Effector memory CD8-positive, alpha-beta T cell (primary cell): ENCODE measurements around the gene MPG.

Experiments
- ATAC-seq: fragments of 150-1000 bp; cut with Tn5 transposase; replicated peaks from 2 replicates; pipeline ENCODE4 v1.10.0; 2021; ENCODE audit warnings: mild to moderate bottlenecking, moderate library complexity
- DNase-seq, 3 experiments: peaks; one replicate each; pipeline ENCODE4 v3.0.0; 2021
- H3K27ac Mint-ChIP-seq, 2 donors: one replicate each; pipeline ENCODE4 v1.8.0; 2022; ENCODE audit warnings: mild to moderate bottlenecking in 2 of 2, mixed read lengths in 2 of 2, moderate library complexity in 2 of 2
- H3K27me3 Mint-ChIP-seq, 2 donors: one replicate each; pipeline ENCODE4 v1.8.0; 2022; ENCODE audit warnings: mixed read lengths in 2 of 2
- H3K36me3 Mint-ChIP-seq: one replicate; pipeline ENCODE4 v1.8.0; 2022; ENCODE audit warnings: mild to moderate bottlenecking, moderate library complexity, mixed read lengths; ENCODE audit not compliant: insufficient read depth
- H3K4me1 Mint-ChIP-seq, 2 donors: one replicate each; pipeline ENCODE4 v1.8.0; 2022; ENCODE audit warnings: low read depth in 2 of 2, mixed read lengths in 2 of 2
- H3K4me3 Mint-ChIP-seq, 2 donors: one replicate each; pipeline ENCODE4 v1.8.0; 2022; ENCODE audit warnings: mild to moderate bottlenecking in 2 of 2, mixed read lengths in 2 of 2, moderate library complexity in 2 of 2
- H3K9me3 Mint-ChIP-seq, 2 donors: one replicate each; pipeline ENCODE4 v1.8.0; 2022; ENCODE audit warnings: mixed read lengths in 2 of 2

MPG gene

GRCh38 chr16:65745-66144 lies 12.3 kb upstream of the MPG start:
- Mint-ChIP-seq H3K27me3 (peaks cover 3 to 16% of the 10 kb centered on the region in 2 donors), H3K27ac (peak overlapping the region in 1 of 2 donors; percentile 36), H3K9me3 (no peaks in the 10 kb centered on the region), H3K4me3 (no peak overlapping the region), H3K36me3 (peaks cover 3% of the 10 kb centered on the region), H3K4me1 (peaks cover 0 to 5% of the 10 kb centered on the region in 2 donors)
- ATAC-seq (peak; percentile 96), DNase-seq (peak; percentile 80 to 90 (median 80))

- H3K4me3 Mint-ChIP-seq, result no peak overlapping the region
- H3K36me3 Mint-ChIP-seq, result peaks cover 3% of the 10 kb centered on the region
- DNase-seq (no peak), ATAC-seq (no peak)
- H3K9me3 Mint-ChIP-seq, result no peaks in the 10 kb centered on the region
- peaks cover 0 to 5% of the 10 kb centered on the region in 2 donors for H3K4me1 Mint-ChIP-seq
- H3K27ac Mint-ChIP-seq, result no peak overlapping the region
- peaks cover 4 to 24% of the 10 kb centered on the region in 2 donors for H3K27me3 Mint-ChIP-seq
Observed at GRCh38 chr16:66309-67182, 11.5 kb upstream of the MPG start.

GRCh38 chr16:67183-67791 lies 10.7 kb upstream of the MPG start:
- peaks cover 3% of the 10 kb centered on the region for H3K36me3 Mint-ChIP-seq
- H3K4me3 Mint-ChIP-seq, result no peak overlapping the region
- H3K27ac Mint-ChIP-seq, result no peak overlapping the region
- H3K27me3 Mint-ChIP-seq, result peaks cover 4 to 27% of the 10 kb centered on the region in 2 donors
- H3K9me3 Mint-ChIP-seq, result no peaks in the 10 kb centered on the region
- peaks cover 0 to 5% of the 10 kb centered on the region in 2 donors for H3K4me1 Mint-ChIP-seq
- ATAC-seq (no peak), DNase-seq (no peak)

GRCh38 chr16:67884-68789 lies 9.9 kb upstream of the MPG start:
- Mint-ChIP-seq H3K4me3 (no peak overlapping the region), H3K27ac (no peak overlapping the region), H3K36me3 (peaks cover 3% of the 10 kb centered on the region), H3K4me1 (peaks cover 4 to 9% of the 10 kb centered on the region in 2 donors), H3K9me3 (no peaks in the 10 kb centered on the region), H3K27me3 (peaks cover 9 to 33% of the 10 kb centered on the region in 2 donors)
- ATAC-seq (no peak), DNase-seq (no peak)

GRCh38 chr16:69181-69580 lies 8.8 kb upstream of the MPG start:
- ATAC-seq (no peak), DNase-seq (no peak)
- H3K9me3 Mint-ChIP-seq, result no peaks in the 10 kb centered on the region
- H3K4me3 Mint-ChIP-seq, result no peak overlapping the region
- peaks cover 18 to 44% of the 10 kb centered on the region in 2 donors for H3K27me3 Mint-ChIP-seq
- peaks cover 4 to 9% of the 10 kb centered on the region in 2 donors for H3K4me1 Mint-ChIP-seq
- peaks cover 3% of the 10 kb centered on the region for H3K36me3 Mint-ChIP-seq
- H3K27ac Mint-ChIP-seq, result no peak overlapping the region

GRCh38 chr16:71210-71539 lies 6.8 kb upstream of the MPG start:
- Mint-ChIP-seq H3K27ac (no peak overlapping the region), H3K9me3 (no peaks in the 10 kb centered on the region), H3K36me3 (peaks cover 3% of the 10 kb centered on the region), H3K4me1 (peaks cover 7% of the 10 kb centered on the region in 2 donors), H3K27me3 (peaks cover 24 to 54% of the 10 kb centered on the region in 2 donors), H3K4me3 (peak overlapping the region in 1 of 2 donors; percentile 14)
- ATAC-seq, result no peak
- no peak for DNase-seq

- H3K9me3 Mint-ChIP-seq, result no peaks in the 10 kb centered on the region
- peaks cover 13% of the 10 kb centered on the region in 2 donors for H3K4me1 Mint-ChIP-seq
- no peak overlapping the region for H3K27ac Mint-ChIP-seq
- no peak overlapping the region for H3K4me3 Mint-ChIP-seq
- H3K27me3 Mint-ChIP-seq, result peaks cover 24 to 54% of the 10 kb centered on the region in 2 donors
- peaks cover 3% of the 10 kb centered on the region for H3K36me3 Mint-ChIP-seq
- ATAC-seq (no peak), DNase-seq (no peak)
Observed at GRCh38 chr16:71540-72401, 6.3 kb upstream of the MPG start.

- no peaks in the 10 kb centered on the region for H3K9me3 Mint-ChIP-seq
- ATAC-seq (peak; percentile 43), DNase-seq (no peak)
- peaks cover 3% of the 10 kb centered on the region for H3K36me3 Mint-ChIP-seq
- H3K27ac Mint-ChIP-seq, result no peak within 1 kb of the TSS
- H3K4me3 Mint-ChIP-seq, result peak within 1 kb of the TSS; percentile 43 to 54
- peaks cover 24 to 54% of the 10 kb centered on the region in 2 donors for H3K27me3 Mint-ChIP-seq
- H3K4me1 Mint-ChIP-seq, result peaks cover 17 to 19% of the 10 kb centered on the region in 2 donors
Observed at GRCh38 chr16:72561-73548, 5.2 kb upstream of the MPG start, which contains the start of gene RHBDF1. RHBDF1 (minus strand) TSS chr16:72631; CDS start chr16:65015, 7,616 bp downstream.

- Mint-ChIP-seq H3K36me3 (peaks cover 5% of the 10 kb centered on the region), H3K27ac (no peak overlapping the region), H3K4me1 (peaks cover 25 to 26% of the 10 kb centered on the region in 2 donors), H3K27me3 (peaks cover 24 to 54% of the 10 kb centered on the region in 2 donors), H3K9me3 (no peaks in the 10 kb centered on the region), H3K4me3 (peak overlapping the region in 1 of 2 donors; percentile 43)
- no peak for ATAC-seq
- no peak for DNase-seq
Observed at GRCh38 chr16:74051-74746, 3.8 kb upstream of the MPG start.

GRCh38 chr16:74747-75334 lies 3.2 kb upstream of the MPG start:
- no peak for DNase-seq
- no peak overlapping the region for H3K27ac Mint-ChIP-seq
- no peak overlapping the region for H3K4me3 Mint-ChIP-seq
- no peaks in the 10 kb centered on the region for H3K9me3 Mint-ChIP-seq
- peaks cover 24 to 48% of the 10 kb centered on the region in 2 donors for H3K27me3 Mint-ChIP-seq
- ATAC-seq, result no peak
- H3K4me1 Mint-ChIP-seq, result peaks cover 28 to 30% of the 10 kb centered on the region in 2 donors
- peaks cover 7% of the 10 kb centered on the region for H3K36me3 Mint-ChIP-seq
